Measurements from ENCODE around the gene SARDH. TPM values are rescaled to one million over a fixed set of nuclear protein-coding genes. Genes with fewer than 3 reads are reported as not detected.

SARDH gene
- total and polyA plus RNA-seq, 2 of the 13 experiments (the other 11 are each of a cell fraction or from before 2014, with no cell fraction given) = 11.6 to 34.9 TPM

GRCh38 chr9:133685653-133686609, 52.2 kb downstream of the SARDH start (continued):
- TF ChIP-seq HMGXB4 (CRISPR knock-in tag; IDR thresholded peaks at IDR 0.05; ENCODE audit: borderline replicate concordance in 1 of 2, low read depth in 1 of 2) = no peak
- TF ChIP-seq, protein P1, sequence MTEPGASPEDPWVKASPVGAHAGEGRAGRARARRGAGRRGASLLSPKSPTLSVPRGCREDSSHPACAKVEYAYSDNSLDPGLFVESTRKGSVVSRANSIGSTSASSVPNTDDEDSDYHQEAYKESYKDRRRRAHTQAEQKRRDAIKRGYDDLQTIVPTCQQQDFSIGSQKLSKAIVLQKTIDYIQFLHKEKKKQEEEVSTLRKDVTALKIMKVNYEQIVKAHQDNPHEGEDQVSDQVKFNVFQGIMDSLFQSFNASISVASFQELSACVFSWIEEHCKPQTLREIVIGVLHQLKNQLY (CRISPR knock-in tag; IDR thresholded peaks at IDR 0.05) = no peak
- no peak for TF ChIP-seq DNMT1 (CRISPR knock-in tag; IDR thresholded peaks at IDR 0.05)
- TF ChIP-seq, protein P2, sequence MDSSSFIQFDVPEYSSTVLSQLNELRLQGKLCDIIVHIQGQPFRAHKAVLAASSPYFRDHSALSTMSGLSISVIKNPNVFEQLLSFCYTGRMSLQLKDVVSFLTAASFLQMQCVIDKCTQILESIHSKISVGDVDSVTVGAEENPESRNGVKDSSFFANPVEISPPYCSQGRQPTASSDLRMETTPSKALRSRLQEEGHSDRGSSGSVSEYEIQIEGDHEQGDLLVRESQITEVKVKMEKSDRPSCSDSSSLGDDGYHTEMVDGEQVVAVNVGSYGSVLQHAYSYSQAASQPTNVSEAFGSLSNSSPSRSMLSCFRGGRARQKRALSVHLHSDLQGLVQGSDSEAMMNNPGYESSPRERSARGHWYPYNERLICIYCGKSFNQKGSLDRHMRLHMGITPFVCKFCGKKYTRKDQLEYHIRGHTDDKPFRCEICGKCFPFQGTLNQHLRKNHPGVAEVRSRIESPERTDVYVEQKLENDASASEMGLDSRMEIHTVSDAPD (CRISPR knock-in tag; IDR thresholded peaks at IDR 0.05) = no peak
- TF ChIP-seq MXD1 (CRISPR knock-in tag; IDR thresholded peaks at IDR 0.05) = no peak
- TF ChIP-seq, protein P3, sequence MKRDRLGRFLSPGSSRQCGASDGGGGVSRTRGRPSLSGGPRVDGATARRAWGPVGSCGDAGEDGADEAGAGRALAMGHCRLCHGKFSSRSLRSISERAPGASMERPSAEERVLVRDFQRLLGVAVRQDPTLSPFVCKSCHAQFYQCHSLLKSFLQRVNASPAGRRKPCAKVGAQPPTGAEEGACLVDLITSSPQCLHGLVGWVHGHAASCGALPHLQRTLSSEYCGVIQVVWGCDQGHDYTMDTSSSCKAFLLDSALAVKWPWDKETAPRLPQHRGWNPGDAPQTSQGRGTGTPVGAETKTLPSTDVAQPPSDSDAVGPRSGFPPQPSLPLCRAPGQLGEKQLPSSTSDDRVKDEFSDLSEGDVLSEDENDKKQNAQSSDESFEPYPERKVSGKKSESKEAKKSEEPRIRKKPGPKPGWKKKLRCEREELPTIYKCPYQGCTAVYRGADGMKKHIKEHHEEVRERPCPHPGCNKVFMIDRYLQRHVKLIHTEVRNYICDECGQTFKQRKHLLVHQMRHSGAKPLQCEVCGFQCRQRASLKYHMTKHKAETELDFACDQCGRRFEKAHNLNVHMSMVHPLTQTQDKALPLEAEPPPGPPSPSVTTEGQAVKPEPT (CRISPR knock-in tag; IDR thresholded peaks at IDR 0.05; ENCODE audit: low read depth) = no peak
- no peak for TF ChIP-seq ZNF343 (CRISPR knock-in tag; IDR thresholded peaks at IDR 0.05)
- TF ChIP-seq ZNF556 (CRISPR knock-in tag; IDR thresholded peaks at IDR 0.05; ENCODE audit: borderline replicate concordance) = no peak
- TF ChIP-seq, protein P4, sequence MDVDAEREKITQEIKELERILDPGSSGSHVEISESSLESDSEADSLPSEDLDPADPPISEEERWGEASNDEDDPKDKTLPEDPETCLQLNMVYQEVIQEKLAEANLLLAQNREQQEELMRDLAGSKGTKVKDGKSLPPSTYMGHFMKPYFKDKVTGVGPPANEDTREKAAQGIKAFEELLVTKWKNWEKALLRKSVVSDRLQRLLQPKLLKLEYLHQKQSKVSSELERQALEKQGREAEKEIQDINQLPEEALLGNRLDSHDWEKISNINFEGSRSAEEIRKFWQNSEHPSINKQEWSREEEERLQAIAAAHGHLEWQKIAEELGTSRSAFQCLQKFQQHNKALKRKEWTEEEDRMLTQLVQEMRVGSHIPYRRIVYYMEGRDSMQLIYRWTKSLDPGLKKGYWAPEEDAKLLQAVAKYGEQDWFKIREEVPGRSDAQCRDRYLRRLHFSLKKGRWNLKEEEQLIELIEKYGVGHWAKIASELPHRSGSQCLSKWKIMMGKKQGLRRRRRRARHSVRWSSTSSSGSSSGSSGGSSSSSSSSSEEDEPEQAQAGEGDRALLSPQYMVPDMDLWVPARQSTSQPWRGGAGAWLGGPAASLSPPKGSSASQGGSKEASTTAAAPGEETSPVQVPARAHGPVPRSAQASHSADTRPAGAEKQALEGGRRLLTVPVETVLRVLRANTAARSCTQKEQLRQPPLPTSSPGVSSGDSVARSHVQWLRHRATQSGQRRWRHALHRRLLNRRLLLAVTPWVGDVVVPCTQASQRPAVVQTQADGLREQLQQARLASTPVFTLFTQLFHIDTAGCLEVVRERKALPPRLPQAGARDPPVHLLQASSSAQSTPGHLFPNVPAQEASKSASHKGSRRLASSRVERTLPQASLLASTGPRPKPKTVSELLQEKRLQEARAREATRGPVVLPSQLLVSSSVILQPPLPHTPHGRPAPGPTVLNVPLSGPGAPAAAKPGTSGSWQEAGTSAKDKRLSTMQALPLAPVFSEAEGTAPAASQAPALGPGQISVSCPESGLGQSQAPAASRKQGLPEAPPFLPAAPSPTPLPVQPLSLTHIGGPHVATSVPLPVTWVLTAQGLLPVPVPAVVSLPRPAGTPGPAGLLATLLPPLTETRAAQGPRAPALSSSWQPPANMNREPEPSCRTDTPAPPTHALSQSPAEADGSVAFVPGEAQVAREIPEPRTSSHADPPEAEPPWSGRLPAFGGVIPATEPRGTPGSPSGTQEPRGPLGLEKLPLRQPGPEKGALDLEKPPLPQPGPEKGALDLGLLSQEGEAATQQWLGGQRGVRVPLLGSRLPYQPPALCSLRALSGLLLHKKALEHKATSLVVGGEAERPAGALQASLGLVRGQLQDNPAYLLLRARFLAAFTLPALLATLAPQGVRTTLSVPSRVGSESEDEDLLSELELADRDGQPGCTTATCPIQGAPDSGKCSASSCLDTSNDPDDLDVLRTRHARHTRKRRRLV (CRISPR knock-in tag; IDR thresholded peaks at IDR 0.05) = no peak
